Measurements from ENCODE around the gene NTRK2.

Gene NTRK2

GRCh38 chr9:84785792-84786547 is 116.4 kb downstream of the NTRK2 start:
- no peak for DNase-seq

- DNase-seq = no peak
These were observed 119.4 kb downstream of the NTRK2 start for GRCh38 chr9:84788803-84789462.

GRCh38 chr9:84789463-84789830 is 119.9 kb downstream of the NTRK2 start:
- DNase-seq = no peak

GRCh38 chr9:84791643-84792042 is 122.1 kb downstream of the NTRK2 start:
- no peak for DNase-seq

- DNase-seq = no peak
These were observed 123.7 kb downstream of the NTRK2 start for GRCh38 chr9:84793251-84793650.

- DNase-seq = no peak
These were observed 125.6 kb downstream of the NTRK2 start for GRCh38 chr9:84794981-84795637.

GRCh38 chr9:84796404-84796803 is 126.9 kb downstream of the NTRK2 start:
- DNase-seq = no peak

GRCh38 chr9:84799251-84799650 is 129.7 kb downstream of the NTRK2 start:
- DNase-seq = no peak

- no peak for DNase-seq
These were observed 135.6 kb downstream of the NTRK2 start for GRCh38 chr9:84804951-84805694.

- no peak for DNase-seq
These were observed 137.9 kb downstream of the NTRK2 start for GRCh38 chr9:84807431-84807830.

GRCh38 chr9:84807870-84808390 is 138.4 kb downstream of the NTRK2 start:
- DNase-seq = no peak

- DNase-seq = no peak
These were observed 138.9 kb downstream of the NTRK2 start for GRCh38 chr9:84808416-84808815.

GRCh38 chr9:84811072-84811750 is 141.7 kb downstream of the NTRK2 start:
- no peak for DNase-seq

GRCh38 chr9:84811751-84812074 is 142.2 kb downstream of the NTRK2 start:
- no peak for DNase-seq

- no peak for DNase-seq
These were observed 142.8 kb downstream of the NTRK2 start for GRCh38 chr9:84812355-84812754.

GRCh38 chr9:84812847-84813246 is 143.3 kb downstream of the NTRK2 start:
- no peak for DNase-seq

GRCh38 chr9:84815554-84815953 is 146.0 kb downstream of the NTRK2 start:
- no peak for DNase-seq

GRCh38 chr9:84817038-84817437 is 147.5 kb downstream of the NTRK2 start:
- no peak for DNase-seq

GRCh38 chr9:84818791-84819190 is 149.3 kb downstream of the NTRK2 start:
- DNase-seq = no peak

GRCh38 chr9:84819491-84819991 is 150.0 kb downstream of the NTRK2 start:
- DNase-seq = no peak

- no peak for DNase-seq
These were observed 151.9 kb downstream of the NTRK2 start for GRCh38 chr9:84821431-84821830.

- no peak for DNase-seq
These were observed 153.2 kb downstream of the NTRK2 start for GRCh38 chr9:84822589-84823233.
